ENCODE data around the gene SYT12.
"Not testable (repeated sequence)": the region's sequence is repeated elsewhere in the genome, so short reads cannot be mapped to it uniquely, and the experiment has no call there.

Gene SYT12

GRCh38 chr11:67022961-67023956 is at the start of gene SYT12:
Gene SYT12, plus strand, starts transcription at chr11:67023134. Its CDS starts 7,011 bp downstream, at chr11:67030145.
- peak in 1 of 2 experiments; percentile 25 for DNase-seq

DNA sequence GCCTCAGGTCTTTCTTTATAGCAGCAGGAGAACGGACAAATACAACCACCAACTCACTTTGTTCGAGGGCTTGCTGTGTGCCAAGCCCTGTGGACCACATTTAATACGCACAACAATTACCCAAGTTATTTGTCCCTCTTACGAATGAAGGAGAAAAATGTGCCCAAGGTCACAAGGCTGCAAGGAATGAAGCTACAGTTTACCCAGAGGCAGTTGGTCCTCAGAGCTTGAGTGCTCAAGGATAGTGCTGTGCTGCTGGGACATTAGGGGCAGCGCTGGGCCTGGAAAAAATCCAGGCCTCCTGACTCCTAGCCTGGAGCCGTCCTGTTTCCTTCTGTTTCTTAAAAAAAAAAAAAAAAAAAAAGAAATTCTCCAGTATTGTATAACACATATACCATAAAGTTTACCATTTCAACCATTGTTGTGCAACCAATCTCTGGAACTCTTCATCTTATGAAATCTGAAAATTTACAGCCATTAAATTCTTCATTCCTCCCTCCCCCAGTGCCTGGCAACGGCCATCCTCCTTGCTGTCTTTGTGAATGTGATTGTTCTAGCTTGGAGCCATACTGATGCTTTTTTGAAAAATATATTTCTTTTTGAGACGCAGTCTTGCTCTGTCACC is 48.9 kb upstream of the SYT12 start:
- no peak for DNase-seq

- DNase-seq: no peak
Observed at GRCh38 chr11:66974724-66975404, 48.1 kb upstream of the SYT12 start, which contains the start of gene C11orf86. Gene C11orf86, plus strand, starts transcription at chr11:66975304. Its CDS starts 59 bp downstream, at chr11:66975363.

DNA sequence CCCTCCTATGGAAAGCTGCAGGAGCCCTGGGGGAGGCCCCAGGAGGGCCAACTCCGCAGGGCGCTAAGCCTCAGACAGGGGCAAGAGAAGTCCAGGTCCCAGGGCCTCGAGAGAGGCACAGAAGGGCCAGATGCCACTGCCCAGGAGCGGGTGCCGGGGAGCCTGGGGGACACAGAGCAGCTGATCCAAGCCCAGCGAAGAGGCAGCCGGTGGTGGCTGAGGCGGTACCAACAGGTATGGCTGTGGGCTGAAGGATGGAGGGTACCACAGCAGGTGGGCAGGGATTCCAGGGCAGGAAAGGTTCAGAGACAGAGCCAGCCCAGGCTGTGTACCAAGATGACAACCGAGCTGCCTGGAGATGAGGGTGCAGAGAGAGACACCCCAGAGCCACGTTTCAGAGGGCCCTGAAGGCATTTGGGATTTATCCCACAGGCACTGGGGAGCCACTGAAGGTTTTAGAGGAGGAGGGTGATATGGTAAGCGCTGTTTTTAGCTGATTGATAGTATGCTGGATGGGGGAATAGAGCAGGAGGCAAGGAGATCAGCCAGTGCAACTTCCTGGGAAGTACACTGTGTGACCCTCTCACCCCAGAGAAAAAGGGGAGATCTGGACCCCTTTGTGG is 47.4 kb upstream of the SYT12 start:
- no peak for DNase-seq

GRCh38 chr11:66976028-66976467 is 46.9 kb upstream of the SYT12 start:
- DNase-seq: peak in 1 of 2 experiments; percentile 7

GRCh38 chr11:66976925-66977324 is 46.0 kb upstream of the SYT12 start:
- DNase-seq: no peak

GRCh38 chr11:66978229-66978628 is 44.7 kb upstream of the SYT12 start:
- DNase-seq: no peak

DNA sequence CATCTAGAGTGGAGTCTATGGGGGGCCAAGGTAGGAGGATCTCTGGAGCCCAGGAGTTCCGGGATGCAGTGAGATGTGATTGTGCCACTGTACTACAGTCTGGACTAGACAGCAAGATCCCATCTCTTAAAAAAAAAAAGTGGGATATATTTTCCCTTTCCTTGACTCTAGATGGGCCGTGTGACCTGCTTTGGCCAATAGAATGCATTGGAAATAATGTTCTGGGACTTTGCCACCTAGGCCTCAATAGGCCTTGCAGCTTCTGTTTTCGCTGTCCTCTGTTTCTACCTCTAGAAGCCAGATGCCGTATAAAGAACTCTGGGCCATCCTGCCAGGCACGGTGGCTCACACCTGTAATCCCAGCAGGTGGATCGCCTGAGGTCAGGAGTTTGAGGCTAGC is 44.2 kb upstream of the SYT12 start:
- no peak for DNase-seq

- no peak for DNase-seq
Observed at GRCh38 chr11:66979336-66979980, 43.5 kb upstream of the SYT12 start.

- peak; percentile 74 to 89 for DNase-seq
Observed at GRCh38 chr11:66981976-66982578, 40.9 kb upstream of the SYT12 start.

DNA sequence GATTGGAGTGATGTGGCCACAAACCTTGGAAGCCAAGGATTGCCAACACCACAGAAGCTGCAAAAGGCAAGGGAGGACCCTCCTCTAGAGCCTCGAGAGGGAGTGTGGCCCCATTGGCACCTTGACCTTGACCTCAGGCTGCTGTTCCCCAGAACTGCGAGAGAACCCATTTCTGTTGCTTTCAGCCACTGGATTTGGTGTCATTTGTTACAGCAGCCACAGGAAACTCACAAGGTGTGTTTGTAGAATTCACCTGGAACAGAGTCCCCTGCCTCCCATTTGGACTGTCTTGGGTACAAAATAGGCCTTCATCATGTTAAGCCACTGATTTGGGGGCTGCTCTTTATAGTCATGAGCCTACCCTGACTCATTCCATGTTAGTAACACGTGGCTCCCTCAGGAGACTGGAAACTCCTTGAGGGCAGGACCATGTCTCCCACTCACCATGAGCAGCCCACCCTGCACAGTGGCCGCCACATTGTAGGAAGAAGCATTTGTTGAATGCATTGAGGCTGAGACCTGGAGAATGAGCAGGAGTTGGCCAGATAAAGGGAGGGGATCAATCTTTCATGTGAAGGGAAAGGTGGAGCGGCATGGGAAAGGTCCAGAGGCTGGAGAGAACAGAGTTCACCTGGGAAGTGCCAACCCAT is 39.5 kb upstream of the SYT12 start:
- no peak for DNase-seq

GRCh38 chr11:66985508-66986177 is 37.3 kb upstream of the SYT12 start:
- DNase-seq: no peak

GRCh38 chr11:66986178-66986545 is 36.8 kb upstream of the SYT12 start:
- DNase-seq: no peak

DNA sequence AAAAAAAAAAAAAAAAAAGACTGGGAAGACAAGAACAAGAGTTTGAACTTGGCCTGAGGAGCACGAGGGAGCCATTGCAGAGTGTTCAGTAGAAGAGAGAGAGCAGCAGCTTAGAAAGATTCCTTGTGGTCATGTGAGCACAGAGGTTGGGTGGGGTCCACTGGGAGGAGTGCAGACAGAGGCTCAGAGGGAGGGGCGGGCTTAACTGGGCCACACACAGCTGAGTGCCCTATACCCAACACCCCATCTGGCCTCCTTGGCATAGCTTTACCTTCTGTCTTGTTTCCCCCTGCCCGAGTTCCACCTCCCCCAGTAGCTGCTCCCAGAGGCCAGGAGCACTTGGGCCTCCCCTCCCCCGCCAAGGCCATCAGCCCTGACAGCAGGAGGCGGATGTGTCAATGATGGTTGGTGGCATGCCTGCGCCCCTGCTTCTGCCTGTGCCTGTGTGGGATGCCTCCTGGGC is 35.7 kb upstream of the SYT12 start:
- DNase-seq: no peak

- no peak for DNase-seq
Observed at GRCh38 chr11:66987924-66988637, 34.9 kb upstream of the SYT12 start.

GRCh38 chr11:66988741-66989140 is 34.2 kb upstream of the SYT12 start:
- DNase-seq: not testable (repeated sequence)

- DNase-seq: not testable (repeated sequence)
Observed at GRCh38 chr11:66989360-66989759, 33.6 kb upstream of the SYT12 start.

DNA sequence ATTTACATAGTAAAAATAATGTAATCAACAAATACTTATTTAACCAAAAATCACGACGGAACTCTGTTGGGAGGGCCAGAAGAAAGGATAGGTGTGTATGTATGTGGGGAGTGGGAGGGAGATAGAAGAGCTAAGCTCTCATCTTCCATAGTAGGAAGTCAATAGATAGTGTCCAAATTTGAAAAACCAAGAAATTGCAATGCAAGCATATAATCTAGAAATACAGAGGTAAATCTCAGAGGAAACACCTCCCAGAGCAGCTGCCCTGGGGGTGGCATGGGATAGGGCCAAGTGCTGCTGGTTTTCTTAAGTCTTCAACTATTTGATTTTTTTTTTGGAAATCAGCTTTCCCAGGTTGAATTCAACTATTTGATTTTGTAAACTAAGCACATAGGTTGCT is 30.9 kb upstream of the SYT12 start:
- DNase-seq: no peak

DNA sequence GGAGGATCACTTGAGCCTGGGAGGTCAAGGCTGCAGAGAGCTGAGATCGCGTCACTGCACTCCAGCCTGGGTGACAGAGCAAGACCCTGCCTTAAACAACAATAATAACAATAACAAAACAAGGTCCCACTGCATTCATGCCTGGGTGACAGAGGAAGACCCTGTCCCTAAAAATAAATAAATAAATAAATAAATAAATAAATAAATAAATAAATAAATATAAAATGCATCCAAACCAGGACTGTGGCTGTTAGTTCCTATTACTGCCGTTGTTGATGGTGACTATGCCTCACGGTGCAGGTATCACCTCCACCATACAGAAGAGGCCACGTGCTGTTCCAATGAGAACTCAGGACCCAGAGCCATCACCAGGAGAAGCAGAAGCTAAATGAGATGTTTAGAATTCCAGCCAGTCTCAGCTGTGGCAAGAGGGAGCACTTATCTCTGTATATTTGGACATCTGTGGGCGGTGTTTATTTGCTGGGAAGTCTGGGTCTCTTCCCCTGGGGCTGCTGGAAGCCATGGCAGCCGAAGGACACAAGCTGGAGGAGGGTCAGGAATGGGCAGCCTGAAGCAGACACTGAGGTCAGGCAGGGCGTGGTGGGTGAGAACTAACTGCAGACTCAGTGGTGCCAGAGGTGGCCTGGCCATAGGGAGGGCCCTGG is 26.2 kb upstream of the SYT12 start:
- no peak for DNase-seq
